Testis (tissue), 2 donors: ENCODE measurements around the gene UBE3C.
"Not testable (repeated sequence)": the region's sequence is repeated elsewhere in the genome, so short reads cannot be mapped to it uniquely, and the experiment has no call there.

Experiments used
- CTCF ChIP-seq, 3 experiments: fragments of 450-650 bp in 2 of 3; fragments of 200-600 bp in 1 of 3; sonication (generic) in 1 of 3; IDR thresholded peaks; one replicate each; pipeline ENCODE4 v1.5.1; 2016 to 2019; ENCODE audit warnings: antibody characterized with exemption in 3 of 3, mild to moderate bottlenecking in 2 of 3, moderate library complexity in 1 of 3
- POLR2A ChIP-seq: fragments of 450-650 bp; IDR thresholded peaks from one replicate; pipeline ENCODE4 v1.6.1; 2017; ENCODE audit warnings: antibody characterized with exemption, mild to moderate bottlenecking, moderate library complexity

GRCh38 chr7:157159537-157159936 lies 20.8 kb downstream of the UBE3C start:
- TF ChIP-seq CTCF (IDR thresholded peaks at IDR 0.05); POLR2A: not testable (repeated sequence)
